Nephron progenitor cell (in vitro differentiated cells): ENCODE data around the gene PPP2R2D.
A peak's percentile ranks its signal among the peaks of the same experiment; 100 is the strongest.

Experiments
- DNase-seq: peaks from one replicate; pipeline ENCODE4 v3.0.0; 2021
- H3K27ac Mint-ChIP-seq: 2 replicates; pipeline ENCODE4 v1.8.0; 2021; ENCODE audit warnings: mild to moderate bottlenecking, moderate library complexity, mixed read lengths
- H3K27me3 Mint-ChIP-seq: 2 replicates; pipeline ENCODE4 v1.8.0; 2021; ENCODE audit warnings: mild to moderate bottlenecking, low read depth, mixed read lengths; ENCODE audit not compliant: poor library complexity
- H3K36me3 Mint-ChIP-seq: 2 replicates; pipeline ENCODE4 v1.8.0; 2021; ENCODE audit warnings: low read depth, mixed read lengths
- H3K4me1 Mint-ChIP-seq: 2 replicates; pipeline ENCODE4 v1.8.0; 2021; ENCODE audit warnings: mixed read lengths
- H3K4me3 Mint-ChIP-seq: 2 replicates; pipeline ENCODE4 v1.8.0; 2021; ENCODE audit warnings: mild to moderate bottlenecking, moderate library complexity, mixed read lengths
- H3K9me3 Mint-ChIP-seq: 2 replicates; pipeline ENCODE4 v1.8.0; 2021; ENCODE audit warnings: mild to moderate bottlenecking, moderate library complexity, mixed read lengths
- TF ChIP-seq, protein P1 (sequence below): fragments of 200-600 bp; sonication (generic); IDR thresholded peaks from 2 replicates; pipeline ENCODE4 v1.5.0; 2021; ENCODE audit warnings: antibody characterized with exemption

The PPP2R2D gene

GRCh38 chr10:131909929-131910328, 9.1 kb downstream of the PPP2R2D start:
- no peak overlapping the region for H3K27ac Mint-ChIP-seq
- H3K4me3 Mint-ChIP-seq, result no peak overlapping the region
- H3K27me3 Mint-ChIP-seq, result no peaks in the 10 kb centered on the region
- TF ChIP-seq, protein P1, sequence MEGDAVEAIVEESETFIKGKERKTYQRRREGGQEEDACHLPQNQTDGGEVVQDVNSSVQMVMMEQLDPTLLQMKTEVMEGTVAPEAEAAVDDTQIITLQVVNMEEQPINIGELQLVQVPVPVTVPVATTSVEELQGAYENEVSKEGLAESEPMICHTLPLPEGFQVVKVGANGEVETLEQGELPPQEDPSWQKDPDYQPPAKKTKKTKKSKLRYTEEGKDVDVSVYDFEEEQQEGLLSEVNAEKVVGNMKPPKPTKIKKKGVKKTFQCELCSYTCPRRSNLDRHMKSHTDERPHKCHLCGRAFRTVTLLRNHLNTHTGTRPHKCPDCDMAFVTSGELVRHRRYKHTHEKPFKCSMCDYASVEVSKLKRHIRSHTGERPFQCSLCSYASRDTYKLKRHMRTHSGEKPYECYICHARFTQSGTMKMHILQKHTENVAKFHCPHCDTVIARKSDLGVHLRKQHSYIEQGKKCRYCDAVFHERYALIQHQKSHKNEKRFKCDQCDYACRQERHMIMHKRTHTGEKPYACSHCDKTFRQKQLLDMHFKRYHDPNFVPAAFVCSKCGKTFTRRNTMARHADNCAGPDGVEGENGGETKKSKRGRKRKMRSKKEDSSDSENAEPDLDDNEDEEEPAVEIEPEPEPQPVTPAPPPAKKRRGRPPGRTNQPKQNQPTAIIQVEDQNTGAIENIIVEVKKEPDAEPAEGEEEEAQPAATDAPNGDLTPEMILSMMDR, result no peak
- H3K4me1 Mint-ChIP-seq, result peaks cover 61% of the 10 kb centered on the region
- no peaks in the 10 kb centered on the region for H3K9me3 Mint-ChIP-seq
- peaks cover 30% of the 10 kb centered on the region for H3K36me3 Mint-ChIP-seq
- no peak for DNase-seq

GRCh38 chr10:131910663-131911314, 10.0 kb downstream of the PPP2R2D start:
- no peak overlapping the region for H3K4me3 Mint-ChIP-seq
- H3K27me3 Mint-ChIP-seq, result no peaks in the 10 kb centered on the region
- peaks cover 30% of the 10 kb centered on the region for H3K36me3 Mint-ChIP-seq
- DNase-seq, result no peak
- H3K27ac Mint-ChIP-seq, result peak overlapping the region; percentile 45
- TF ChIP-seq, protein P1, result no peak
- H3K4me1 Mint-ChIP-seq, result peaks cover 62% of the 10 kb centered on the region
- H3K9me3 Mint-ChIP-seq, result no peaks in the 10 kb centered on the region

DNA sequence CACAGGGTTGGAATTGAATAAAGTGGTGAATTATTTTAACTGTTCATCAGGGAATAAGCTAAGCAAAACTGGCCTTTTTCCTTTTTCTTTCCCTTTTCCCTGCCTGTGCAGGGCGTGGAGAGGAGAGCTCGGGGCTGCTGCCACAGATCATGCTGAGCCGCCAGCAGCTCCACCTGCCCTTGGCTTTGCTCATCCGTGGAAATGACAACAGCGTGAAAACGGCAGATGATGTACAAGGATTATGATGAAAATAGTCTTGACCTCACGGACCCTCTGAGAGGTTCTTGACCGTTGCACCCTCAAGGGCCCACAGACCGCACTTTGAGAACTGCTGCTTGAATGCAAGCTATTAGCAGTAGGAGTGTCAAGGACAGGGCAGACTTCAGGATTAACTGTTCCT, 10.6 kb downstream of the PPP2R2D start:
- peaks cover 30% of the 10 kb centered on the region for H3K36me3 Mint-ChIP-seq
- TF ChIP-seq, protein P1, result no peak
- H3K4me3 Mint-ChIP-seq, result no peak overlapping the region
- no peaks in the 10 kb centered on the region for H3K9me3 Mint-ChIP-seq
- no peak for DNase-seq
- H3K4me1 Mint-ChIP-seq, result peaks cover 59% of the 10 kb centered on the region
- no peaks in the 10 kb centered on the region for H3K27me3 Mint-ChIP-seq
- H3K27ac Mint-ChIP-seq, result peak overlapping the region; percentile 45

- H3K4me1 Mint-ChIP-seq, result peaks cover 59% of the 10 kb centered on the region
- no peaks in the 10 kb centered on the region for H3K27me3 Mint-ChIP-seq
- no peak for DNase-seq
- no peaks in the 10 kb centered on the region for H3K9me3 Mint-ChIP-seq
- no peak overlapping the region for H3K27ac Mint-ChIP-seq
- no peak overlapping the region for H3K4me3 Mint-ChIP-seq
- H3K36me3 Mint-ChIP-seq, result peaks cover 30% of the 10 kb centered on the region
- TF ChIP-seq, protein P1, result no peak
These were observed 11.8 kb downstream of the PPP2R2D start for GRCh38 chr10:131912620-131913019.

- peaks cover 42% of the 10 kb centered on the region for H3K4me1 Mint-ChIP-seq
- peak overlapping the region; percentile 20 for H3K27ac Mint-ChIP-seq
- TF ChIP-seq, protein P1, result no peak
- no peaks in the 10 kb centered on the region for H3K9me3 Mint-ChIP-seq
- no peak for DNase-seq
- peaks cover 52% of the 10 kb centered on the region for H3K36me3 Mint-ChIP-seq
- H3K27me3 Mint-ChIP-seq, result no peaks in the 10 kb centered on the region
- H3K4me3 Mint-ChIP-seq, result no peak overlapping the region
These were observed 14.7 kb downstream of the PPP2R2D start for GRCh38 chr10:131915484-131915883.
